ENCODE measurements around the gene TEKTIP1. TPM values are rescaled to one million over a fixed set of nuclear protein-coding genes. Genes with fewer than 3 reads are reported as not detected.

Gene TEKTIP1
- total RNA-seq, 4 donors from 2014 or later = 1.8 to 4.1 TPM; not detected in 2

GRCh38 chr19:3504735-3505134 lies 34.2 kb upstream of the TEKTIP1 start:
- TF ChIP-seq CTCF (IDR thresholded peaks at IDR 0.05; ENCODE audit: low read depth) = no peak

DNA sequence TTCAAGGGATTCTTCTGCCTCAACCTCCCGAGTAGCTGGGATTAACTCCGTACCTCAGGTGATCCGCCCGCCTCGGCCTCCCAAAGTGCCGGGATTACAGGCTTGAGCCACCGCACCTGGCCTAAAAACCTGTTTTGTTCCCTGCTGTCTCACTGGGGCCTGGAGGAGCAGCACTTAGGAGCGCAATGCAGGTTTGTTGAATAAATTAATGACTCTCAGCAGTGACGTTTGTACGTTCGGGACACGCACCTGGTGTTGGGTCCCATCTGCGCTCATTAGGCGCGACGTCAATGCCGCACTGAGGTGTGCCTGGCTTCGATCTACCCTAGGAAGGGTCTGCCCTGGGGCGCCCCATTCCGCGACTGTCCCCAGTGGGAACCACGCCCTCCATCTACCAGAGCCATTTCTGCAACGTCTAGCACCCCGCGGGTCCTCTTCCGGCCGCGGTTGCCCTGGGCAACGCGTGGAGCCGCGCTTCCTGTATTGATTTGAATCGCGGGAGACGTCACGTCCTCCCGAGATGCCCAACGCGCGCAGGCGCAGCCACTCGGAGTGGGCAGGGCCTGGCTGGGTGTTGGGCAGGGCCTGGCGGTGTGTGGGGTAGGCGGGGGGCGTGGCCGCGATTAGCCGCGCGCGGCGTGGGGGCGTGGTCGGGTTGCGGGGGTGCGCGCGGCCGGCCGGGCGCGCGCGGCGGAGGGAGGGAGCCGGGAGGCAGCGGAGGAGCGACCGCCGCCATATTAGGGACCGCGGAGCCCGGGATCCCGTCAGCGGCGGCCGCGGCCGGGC lies 33.2 kb upstream of the TEKTIP1 start, which contains the start of gene FZR1:
Gene FZR1 (plus strand): TSS at position 714 of the 786 bp plus-strand sequence. CDS start 16,679 bp downstream, outside the sequence.
- no peak for TF ChIP-seq CTCF (IDR thresholded peaks at IDR 0.05; ENCODE audit: low read depth)

- TF ChIP-seq CTCF (IDR thresholded peaks at IDR 0.05; ENCODE audit: low read depth) = no peak
Measured at GRCh38 chr19:3506384-3507340, 32.3 kb upstream of the TEKTIP1 start.

DNA sequence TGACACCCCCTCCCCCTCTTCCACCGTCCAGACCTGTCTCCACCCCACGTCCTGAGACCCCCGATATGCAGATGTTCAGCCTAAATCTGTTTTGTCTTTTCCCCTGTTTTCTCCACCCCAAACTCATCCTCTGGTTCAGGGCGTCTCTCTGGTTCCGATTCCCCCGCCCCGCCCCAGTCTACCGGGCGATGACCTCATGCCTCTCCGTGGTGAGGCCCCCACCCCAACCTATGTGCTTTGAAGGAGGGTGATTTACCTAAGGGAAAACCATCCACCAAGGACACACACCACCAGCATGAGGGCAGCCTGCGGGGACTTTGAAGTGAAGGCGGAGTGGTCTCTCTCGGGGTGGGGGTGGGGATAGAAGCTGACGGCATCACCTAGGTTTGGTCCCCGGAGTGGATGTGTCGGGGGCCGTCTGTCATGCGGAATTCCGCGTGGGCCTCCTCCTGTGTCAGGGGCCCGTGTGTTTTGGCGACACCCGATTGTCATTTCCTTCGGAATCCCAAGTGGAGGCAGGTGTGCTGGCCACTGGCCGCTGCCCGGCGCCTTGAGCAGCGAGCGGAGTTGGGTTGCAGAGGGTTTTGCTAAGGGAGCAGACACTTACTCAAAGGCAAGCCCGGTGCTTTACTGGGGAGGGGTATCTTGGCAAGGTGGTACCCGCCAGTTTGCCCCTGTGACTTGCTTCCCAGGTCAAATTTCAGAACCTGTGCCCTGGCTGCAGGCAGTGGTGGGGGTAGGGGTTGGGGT lies 31.4 kb upstream of the TEKTIP1 start:
- no peak for TF ChIP-seq CTCF (IDR thresholded peaks at IDR 0.05; ENCODE audit: low read depth)

DNA sequence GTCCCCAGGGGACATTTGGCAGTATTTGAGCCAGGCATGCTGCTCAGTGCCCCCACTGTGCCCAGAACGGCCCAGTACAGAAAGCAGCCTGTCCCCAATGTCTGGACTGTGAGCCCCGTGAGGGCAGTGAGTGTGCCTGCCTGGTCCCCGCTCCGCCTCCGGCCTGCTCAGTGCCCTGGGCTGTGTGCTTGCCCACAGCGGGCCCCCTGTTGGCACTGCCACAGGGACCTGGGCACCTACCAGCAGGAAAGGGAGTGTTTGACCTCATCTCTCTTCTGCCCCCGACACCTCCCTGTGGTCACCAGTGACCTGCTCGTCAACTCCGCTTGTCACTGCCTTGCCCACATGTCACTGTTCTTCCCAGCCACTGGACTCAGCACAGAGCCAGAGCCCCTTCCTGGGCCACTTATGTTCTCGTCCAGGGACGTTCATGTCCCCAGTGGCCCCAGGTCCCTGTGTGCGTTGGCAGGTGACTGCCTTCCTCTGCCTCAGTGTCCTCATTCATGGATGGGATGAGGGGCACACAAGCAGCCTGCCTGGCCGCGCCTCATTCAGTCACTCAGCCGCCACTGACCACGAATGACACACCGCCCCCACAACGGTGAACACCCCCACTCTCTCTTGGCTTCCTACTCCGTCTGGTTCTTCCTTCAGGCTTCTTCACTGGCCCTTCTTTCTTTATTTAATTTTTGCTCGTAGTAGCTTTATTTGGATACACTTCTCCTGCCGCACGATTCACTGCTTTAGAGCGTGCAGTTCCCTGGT lies 30.0 kb upstream of the TEKTIP1 start:
- TF ChIP-seq CTCF (IDR thresholded peaks at IDR 0.05; ENCODE audit: low read depth) = no peak

DNA sequence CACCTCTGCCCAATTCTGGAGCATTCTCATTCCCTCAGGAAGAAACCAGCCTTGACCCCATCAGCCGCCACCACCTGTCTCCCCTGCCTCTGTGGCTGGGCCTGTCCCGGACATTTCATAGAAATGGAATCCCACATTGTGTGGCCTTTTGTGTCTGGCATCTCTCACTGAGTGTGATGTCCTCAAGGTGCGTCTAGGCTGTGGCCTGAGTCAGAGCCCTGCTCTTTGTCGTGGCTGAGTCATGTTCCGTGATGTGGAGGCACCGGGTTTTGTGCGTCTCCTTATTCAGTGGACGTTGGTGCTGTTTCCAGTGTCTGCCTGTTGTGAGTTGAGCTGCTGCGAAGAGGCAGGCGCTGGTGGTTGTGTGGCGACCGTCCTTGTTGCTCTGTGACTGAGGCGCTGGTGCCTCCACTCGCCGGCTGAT lies 29.4 kb upstream of the TEKTIP1 start:
- TF ChIP-seq CTCF (IDR thresholded peaks at IDR 0.05; ENCODE audit: low read depth) = no peak

Measured in subcutaneous adipose tissue (tissue), 4 donors.